NCI-H2227 (cell line): ENCODE data around the gene TMEM8B.
A peak's percentile ranks its signal among the peaks of the same experiment; 100 is the strongest.
"Not testable (repeated sequence)": the region's sequence is repeated elsewhere in the genome, so short reads cannot be mapped to it uniquely, and the experiment has no call there.

Source experiments
- DNase-seq: peaks from one replicate; lab custom pipeline; 2025; ENCODE audit not compliant: unreplicated experiment; lab: John Stamatoyannopoulos, UW

TMEM8B gene

GRCh38 chr9:35861161-35861897 is 32.3 kb downstream of the TMEM8B start:
- DNase-seq = no peak

DNA sequence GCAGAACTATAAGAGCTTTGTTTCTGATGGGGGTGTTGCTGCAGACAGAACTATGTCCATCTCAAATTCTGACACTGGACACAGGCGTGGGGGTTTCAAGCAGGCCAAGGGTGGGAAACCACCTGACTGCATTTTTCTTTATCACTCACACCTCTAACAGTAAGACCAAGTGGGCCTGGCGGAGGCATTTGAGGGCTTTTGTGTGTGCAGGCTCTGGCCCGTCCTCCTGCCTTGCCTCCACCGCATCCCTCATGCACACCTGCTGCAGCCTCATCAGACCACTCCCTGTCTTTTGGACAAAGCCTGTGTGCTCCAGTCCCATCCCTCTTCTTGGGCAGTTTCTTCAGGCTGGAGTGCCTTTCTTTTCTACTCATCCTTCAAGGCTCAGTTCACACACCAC is 33.3 kb downstream of the TMEM8B start:
- DNase-seq = no peak

GRCh38 chr9:35863583-35863982 is 34.6 kb downstream of the TMEM8B start:
- no peak for DNase-seq

- DNase-seq = no peak
Measured at GRCh38 chr9:35864695-35865255, 35.7 kb downstream of the TMEM8B start.

DNA sequence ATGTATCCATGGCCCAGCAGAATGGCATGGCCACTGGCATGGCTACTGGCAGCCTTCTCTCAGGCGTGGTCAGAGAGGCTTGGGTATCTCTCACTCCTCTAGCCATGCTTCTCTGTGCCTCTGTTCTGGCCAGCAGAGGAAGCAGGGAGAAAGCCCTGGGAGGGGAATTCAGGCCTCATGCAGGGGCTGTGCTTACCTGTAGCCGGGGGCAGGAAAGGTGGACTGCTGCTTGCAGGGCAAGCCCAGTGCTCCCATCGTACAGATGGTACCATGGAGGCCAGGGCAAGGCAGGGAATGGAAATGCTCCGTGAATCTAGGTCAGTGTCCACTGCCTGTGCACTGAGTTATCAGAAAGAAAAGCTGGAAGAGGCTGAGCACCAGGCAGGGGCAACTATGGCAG is 38.5 kb downstream of the TMEM8B start:
- DNase-seq = no peak

GRCh38 chr9:35868933-35869332 is 39.9 kb downstream of the TMEM8B start:
- DNase-seq = no peak

DNA sequence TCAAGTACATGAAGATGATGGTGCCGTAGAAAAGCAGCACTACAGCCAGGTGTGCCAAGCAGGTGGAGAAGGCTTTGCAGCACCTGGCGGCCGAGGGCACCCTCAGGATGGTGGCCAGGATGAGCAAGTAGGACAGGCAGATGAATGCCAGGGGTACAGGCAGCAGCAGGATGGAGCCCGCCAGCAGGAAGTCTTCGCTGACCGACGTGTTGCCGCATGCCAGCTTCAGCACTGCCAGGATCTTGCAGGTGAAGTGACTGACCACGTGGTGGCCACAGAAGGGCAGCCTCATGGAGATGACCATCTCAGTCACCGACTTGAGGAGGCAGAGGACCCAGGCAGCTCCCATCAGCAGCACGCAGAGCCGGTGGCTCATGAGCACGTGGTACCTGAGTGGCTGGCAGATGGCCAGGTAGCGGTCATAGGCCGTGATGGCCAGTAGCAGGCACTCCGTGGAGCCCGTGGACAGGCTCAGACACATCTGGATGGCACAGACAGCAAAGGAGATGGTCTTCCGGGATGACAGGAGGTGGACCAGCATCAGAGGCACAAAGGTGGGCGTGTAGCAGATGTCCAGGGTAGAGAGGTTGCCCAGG is 40.7 kb downstream of the TMEM8B start:
- DNase-seq = no peak

- no peak for DNase-seq
Measured at GRCh38 chr9:35870351-35870923, 41.4 kb downstream of the TMEM8B start, which contains the start of gene OR13J1. OR13J1 (minus strand) TSS chr9:35870401; CDS start chr9:35870401, 0 bp downstream.

GRCh38 chr9:35871545-35871944 is 42.5 kb downstream of the TMEM8B start:
- DNase-seq = no peak

- no peak for DNase-seq
Measured at GRCh38 chr9:35872505-35872904, 43.5 kb downstream of the TMEM8B start.

DNA sequence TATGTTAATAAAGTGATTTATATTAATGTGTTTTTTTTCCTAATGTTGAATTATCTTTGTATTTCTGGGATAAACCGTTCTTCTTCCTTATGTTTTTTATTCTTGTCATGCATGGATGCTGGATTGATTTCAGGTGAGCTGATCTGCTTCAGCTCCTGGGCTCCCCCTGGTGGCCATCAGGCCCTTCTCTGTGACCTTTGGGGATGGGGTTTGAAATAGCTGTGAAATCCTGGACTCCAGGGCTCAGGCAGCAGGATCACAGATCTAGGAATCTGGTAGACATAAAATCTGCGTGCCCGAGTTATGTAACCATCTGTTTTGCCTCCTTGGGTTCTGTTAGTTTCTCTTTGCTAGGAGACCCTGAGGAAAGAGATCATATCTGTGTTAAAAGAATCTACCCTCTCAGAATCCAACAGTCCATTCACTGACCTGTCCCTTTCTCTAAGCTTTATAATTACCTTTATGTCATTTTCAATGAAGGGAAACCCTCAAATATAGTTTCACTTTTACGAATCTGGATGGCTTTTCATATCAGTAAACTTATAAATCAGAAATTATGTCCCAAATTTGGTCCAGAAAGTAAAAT is 53.3 kb downstream of the TMEM8B start:
- peak; percentile 69 for DNase-seq

- no peak for DNase-seq
Measured at GRCh38 chr9:35882996-35883395, 54.0 kb downstream of the TMEM8B start.

GRCh38 chr9:35884908-35885307 is 55.9 kb downstream of the TMEM8B start:
- not testable (repeated sequence) for DNase-seq

GRCh38 chr9:35891646-35892045 is 62.6 kb downstream of the TMEM8B start:
- no peak for DNase-seq

DNA sequence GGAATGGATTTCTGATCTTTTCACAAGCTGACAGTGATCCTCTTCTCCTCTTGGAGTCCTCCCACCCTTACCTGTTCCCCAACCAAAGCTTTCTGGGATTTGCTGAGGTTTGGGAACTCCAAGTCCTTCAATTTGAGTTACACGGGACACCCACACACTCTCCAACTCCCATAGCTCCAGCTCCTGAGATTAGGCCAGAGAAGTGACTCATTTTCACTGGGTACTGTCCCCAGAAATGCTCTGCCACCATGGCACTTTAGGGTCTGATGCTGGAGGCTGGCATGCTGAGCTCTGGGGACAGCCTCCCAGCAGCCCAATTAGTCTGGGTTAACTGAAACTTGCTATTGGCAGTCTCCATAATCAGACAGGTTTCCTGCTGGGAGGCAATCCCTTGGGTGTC is 63.0 kb downstream of the TMEM8B start:
- DNase-seq = no peak

GRCh38 chr9:35896570-35896969 is 67.5 kb downstream of the TMEM8B start:
- no peak for DNase-seq

GRCh38 chr9:35897376-35898099 is 68.5 kb downstream of the TMEM8B start:
- DNase-seq = not testable (repeated sequence)

- DNase-seq = no peak
Measured at GRCh38 chr9:35898337-35898736, 69.3 kb downstream of the TMEM8B start.

DNA sequence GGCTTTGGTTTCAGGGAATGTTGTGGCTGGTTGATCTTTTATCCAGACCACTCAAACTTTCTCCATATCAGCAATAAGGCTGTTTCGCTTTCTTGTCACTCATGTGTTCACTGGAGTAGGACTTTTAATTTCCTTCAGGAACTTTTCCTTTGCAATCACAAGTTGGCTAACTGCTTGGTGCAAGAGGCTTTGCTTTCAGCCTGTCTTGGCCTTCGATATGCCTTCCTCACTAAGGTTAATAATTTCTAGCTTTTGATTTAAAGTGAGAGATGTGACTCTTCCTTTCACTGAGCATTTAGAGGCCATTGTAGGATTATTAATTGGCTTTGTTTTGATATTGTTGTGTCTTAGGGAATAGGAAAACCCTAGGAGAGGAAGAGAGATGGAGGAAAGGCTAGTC is 70.0 kb downstream of the TMEM8B start:
- no peak for DNase-seq

GRCh38 chr9:35903049-35903448 is 74.0 kb downstream of the TMEM8B start:
- peak; percentile 45 for DNase-seq

- DNase-seq = no peak
Measured at GRCh38 chr9:35904338-35904737, 75.3 kb downstream of the TMEM8B start.
